ENCODE results near the gene EXOC3L4. TPM values are rescaled to one million over a fixed set of nuclear protein-coding genes. Genes with fewer than 3 reads are reported as not detected.
A peak's percentile ranks its signal among the peaks of the same experiment; 100 is the strongest.

EXOC3L4 gene
- total and polyA plus RNA-seq, 4 donors = 24.0 to 77.8 (median 36.7) TPM

GRCh38 chr14:103126088-103126872 lies 31.8 kb downstream of the EXOC3L4 start:
- no peak for TF ChIP-seq MAX (IDR thresholded peaks at IDR 0.05)
- TF ChIP-seq YY1 (IDR thresholded peaks at IDR 0.05) = no peak
- no peak for TF ChIP-seq EGR1 (IDR thresholded peaks at IDR 0.05; ENCODE audit: low read depth in 2 of 2)
- no peak for TF ChIP-seq ATF3 (IDR thresholded peaks at IDR 0.05)
- no peak for TF ChIP-seq JUND (IDR thresholded peaks at IDR 0.05)
- TF ChIP-seq ZBTB33 (IDR thresholded peaks at IDR 0.05) = no peak
- TF ChIP-seq CTCF (IDR thresholded peaks at IDR 0.05; ENCODE audit: low read depth, low read length, missing input control) = no peak
- TF ChIP-seq RXRA (IDR thresholded peaks at IDR 0.05) = no peak
- peaks cover 15 to 53% (median 37%) of the 10 kb centered on the region in 4 donors for H3K4me1 ChIP-seq (ENCODE audit: control insufficient read depth in 4 of 4, insufficient read depth in 4 of 4, low read length in 3 of 4)
- no peak overlapping the region for H3K27ac ChIP-seq (ENCODE audit: low read depth in 1 of 2, low read length in 2 of 2)
- no peak overlapping the region for H3K9ac ChIP-seq (ENCODE audit: low read depth in 1 of 2, low read length in 2 of 2)
- 71% methylated on average over 22 of the region's 22 CpGs for WGBS
- no peaks in the 10 kb centered on the region for H3K9me3 ChIP-seq (ENCODE audit: control insufficient read depth in 4 of 4, low read length in 3 of 4)
- no peak for DNase-seq (ENCODE audit: low spot score)
- H3K4me3 ChIP-seq (ENCODE audit: low read depth in 1 of 3, low read length in 3 of 3) = peak overlapping the region in 1 of 3 donors; percentile 32
- H3K27me3 ChIP-seq (ENCODE audit: control insufficient read depth in 4 of 4, insufficient read depth in 4 of 4, low read length in 3 of 4) = no peaks in the 10 kb centered on the region
- peaks cover 0 to 2% (median 0%) of the 10 kb centered on the region in 4 donors for H3K36me3 ChIP-seq (ENCODE audit: control insufficient read depth in 4 of 4, insufficient read depth in 3 of 4, low read depth in 1 of 4, low read length in 3 of 4)

- Histone ChIP-seq H3K9me3 (ENCODE audit: control insufficient read depth in 4 of 4, low read length in 3 of 4) (no peaks in the 10 kb centered on the region), H3K36me3 (ENCODE audit: control insufficient read depth in 4 of 4, insufficient read depth in 3 of 4, low read depth in 1 of 4, low read length in 3 of 4) (peaks cover 0 to 2% (median 0%) of the 10 kb centered on the region in 4 donors), H3K4me1 (ENCODE audit: control insufficient read depth in 4 of 4, insufficient read depth in 4 of 4, low read length in 3 of 4) (peaks cover 14 to 53% (median 33%) of the 10 kb centered on the region in 4 donors), H3K27ac (ENCODE audit: low read depth in 1 of 2, low read length in 2 of 2) (no peak overlapping the region), H3K27me3 (ENCODE audit: control insufficient read depth in 4 of 4, insufficient read depth in 4 of 4, low read length in 3 of 4) (no peaks in the 10 kb centered on the region), H3K9ac (ENCODE audit: low read depth in 1 of 2, low read length in 2 of 2) (no peak overlapping the region), H3K4me3 (ENCODE audit: low read depth in 1 of 3, low read length in 3 of 3) (peak overlapping the region in 1 of 3 donors; percentile 32)
- TF ChIP-seq ZBTB33 (IDR thresholded peaks at IDR 0.05) (no peak), MAX (IDR thresholded peaks at IDR 0.05) (no peak), RAD21 (IDR thresholded peaks at IDR 0.05) (peak in 1 of 2 donors; percentile 14), SP1 (IDR thresholded peaks at IDR 0.05) (no peak), GABPA (IDR thresholded peaks at IDR 0.05 in 1 of 2, conservative IDR thresholded peaks at IDR 0.05 in 1 of 2) (no peak), CTCF (IDR thresholded peaks at IDR 0.05; ENCODE audit: low read depth, low read length, missing input control) (peak; percentile 49)
- WGBS = 24% methylated on average over 62 of the region's 62 CpGs
- DNase-seq (ENCODE audit: low spot score) = no peak
Observed at GRCh38 chr14:103126873-103127304, 32.4 kb downstream of the EXOC3L4 start.

All from liver (tissue), 9 donors.